Medulla oblongata (tissue), 1 donor: ENCODE data around the gene HTRA1.

Experiments
- DNase-seq: peaks from one replicate; pipeline ENCODE4 v3.0.0-alpha.2; 2015; ENCODE audit errors: extremely low spot score

Gene HTRA1

GRCh38 chr10:122515588-122516231, 54.4 kb downstream of the HTRA1 start:
- DNase-seq = no peak

GRCh38 chr10:122516734-122517133, 55.4 kb downstream of the HTRA1 start:
- DNase-seq = no peak

- DNase-seq = no peak
Observed at GRCh38 chr10:122519144-122519543, 57.8 kb downstream of the HTRA1 start.

GRCh38 chr10:122519873-122520272, 58.5 kb downstream of the HTRA1 start:
- no peak for DNase-seq

- DNase-seq = no peak
Observed at GRCh38 chr10:122521011-122521410, 59.7 kb downstream of the HTRA1 start.

- no peak for DNase-seq
Observed at GRCh38 chr10:122524811-122525210, 63.5 kb downstream of the HTRA1 start.

GRCh38 chr10:122525788-122526187, 64.4 kb downstream of the HTRA1 start:
- no peak for DNase-seq

- no peak for DNase-seq
Observed at GRCh38 chr10:122526892-122527291, 65.5 kb downstream of the HTRA1 start.

- no peak for DNase-seq
Observed at GRCh38 chr10:122530177-122530576, 68.8 kb downstream of the HTRA1 start.

- DNase-seq = no peak
Observed at GRCh38 chr10:122531261-122531660, 69.9 kb downstream of the HTRA1 start.

- no peak for DNase-seq
Observed at GRCh38 chr10:122531939-122532338, 70.6 kb downstream of the HTRA1 start.

- DNase-seq = no peak
Observed at GRCh38 chr10:122532601-122533296, 71.4 kb downstream of the HTRA1 start.

GRCh38 chr10:122537545-122537944, 76.2 kb downstream of the HTRA1 start:
- no peak for DNase-seq

- no peak for DNase-seq
Observed at GRCh38 chr10:122541541-122542002, 80.2 kb downstream of the HTRA1 start.

- DNase-seq = no peak
Observed at GRCh38 chr10:122543676-122544445, 82.5 kb downstream of the HTRA1 start.

GRCh38 chr10:122544493-122544892, 83.1 kb downstream of the HTRA1 start:
- no peak for DNase-seq

- no peak for DNase-seq
Observed at GRCh38 chr10:122546242-122546641, 84.9 kb downstream of the HTRA1 start.

GRCh38 chr10:122548407-122549085, 87.2 kb downstream of the HTRA1 start:
- no peak for DNase-seq

- DNase-seq = no peak
Observed at GRCh38 chr10:122549636-122550035, 88.3 kb downstream of the HTRA1 start.

- no peak for DNase-seq
Observed at GRCh38 chr10:122550427-122550826, 89.1 kb downstream of the HTRA1 start.

- no peak for DNase-seq
Observed at GRCh38 chr10:122550983-122551382, 89.6 kb downstream of the HTRA1 start.

GRCh38 chr10:122551450-122551849, 90.1 kb downstream of the HTRA1 start:
- DNase-seq = peak; percentile 18
